C1 segment of cervical spinal cord (tissue), 14 donors: ENCODE measurements around the gene APOB.
A peak's percentile ranks its signal among the peaks of the same experiment; 100 is the strongest.

Experiments
- DNase-seq, 14 donors: peaks; one replicate each; lab custom pipeline; 2025; lab: John Stamatoyannopoulos, UW

Gene APOB

GRCh38 chr2:21046506-21046905 lies 2.6 kb upstream of the APOB start:
- DNase-seq: no peak

DNA sequence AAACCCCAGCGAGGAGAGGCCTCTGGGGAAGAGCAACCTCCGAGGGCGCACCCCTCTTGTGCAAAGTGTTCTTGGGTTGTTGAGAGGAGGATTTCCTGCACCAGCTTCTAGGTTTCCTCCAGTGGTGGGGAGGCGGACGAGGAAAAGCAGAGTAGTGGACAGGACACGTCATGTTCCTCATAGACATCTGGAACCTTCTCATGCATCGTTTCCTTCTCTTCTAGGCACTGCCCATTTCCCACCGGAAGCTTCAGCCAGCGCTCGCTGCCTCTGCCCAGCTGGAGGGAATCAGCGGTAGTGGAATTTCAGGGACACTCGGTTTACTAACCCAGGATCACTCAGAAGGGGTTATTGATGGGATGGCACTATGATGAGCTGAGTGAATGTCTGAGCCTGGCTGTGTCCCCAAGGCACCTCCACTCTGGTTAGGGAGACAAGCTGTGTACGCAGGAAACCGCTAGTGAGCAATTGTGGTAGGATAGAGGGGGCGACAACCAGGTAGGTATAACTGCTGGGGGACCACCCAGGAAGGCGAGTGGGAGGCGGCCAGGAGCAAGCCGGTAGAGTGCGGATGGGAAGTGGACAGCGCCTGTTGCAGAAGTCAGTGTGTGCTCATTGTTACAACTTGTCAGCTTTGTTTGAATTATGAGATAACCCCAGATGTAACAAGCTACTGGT lies 960 bp upstream of the APOB start:
- no peak for DNase-seq

GRCh38 chr2:21042958-21043743 lies 722 bp downstream of the APOB start:
- peak in 11 of 14 donors; percentile 11 to 60 (median 25) for DNase-seq

GRCh38 chr2:21042708-21042957 lies 1.2 kb downstream of the APOB start:
- no peak for DNase-seq

DNA sequence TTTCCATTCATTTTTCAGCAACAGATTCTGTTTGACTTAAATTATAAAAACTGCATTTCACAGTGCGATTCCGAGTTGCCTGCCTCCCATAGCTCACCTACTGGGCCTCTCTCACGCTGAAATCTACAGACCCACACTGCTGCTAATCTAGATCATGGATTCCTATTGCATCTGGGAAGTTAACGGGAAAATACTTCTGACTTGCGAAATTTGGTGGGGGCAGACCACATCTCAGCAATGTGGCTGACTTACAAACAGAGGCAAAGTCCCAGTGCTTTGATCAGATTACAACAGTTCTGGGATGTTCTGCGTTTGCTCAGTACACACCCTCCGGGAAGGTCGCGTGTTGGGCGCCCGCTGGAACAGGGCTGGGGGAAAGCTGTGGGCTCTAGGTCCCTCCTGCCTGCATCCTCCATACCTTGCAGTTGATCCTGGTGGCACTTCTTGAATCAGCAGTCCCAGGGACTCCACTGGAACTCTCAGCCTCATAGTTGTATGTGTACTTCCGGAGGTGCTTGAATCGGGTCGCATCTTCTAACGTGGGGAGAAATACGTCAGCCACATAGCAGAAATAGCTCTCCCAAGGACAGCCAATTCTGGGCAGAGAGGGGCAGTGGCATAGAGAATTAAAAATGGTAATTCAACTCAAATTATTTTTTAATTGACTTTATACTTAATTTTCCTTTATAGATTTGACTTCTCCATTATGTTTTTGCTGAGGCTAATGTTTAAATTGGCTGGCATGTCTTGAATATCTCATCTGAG lies 1.7 kb downstream of the APOB start:
- DNase-seq: no peak

- no peak for DNase-seq
These were observed 2.4 kb downstream of the APOB start for GRCh38 chr2:21041462-21041861.

DNA sequence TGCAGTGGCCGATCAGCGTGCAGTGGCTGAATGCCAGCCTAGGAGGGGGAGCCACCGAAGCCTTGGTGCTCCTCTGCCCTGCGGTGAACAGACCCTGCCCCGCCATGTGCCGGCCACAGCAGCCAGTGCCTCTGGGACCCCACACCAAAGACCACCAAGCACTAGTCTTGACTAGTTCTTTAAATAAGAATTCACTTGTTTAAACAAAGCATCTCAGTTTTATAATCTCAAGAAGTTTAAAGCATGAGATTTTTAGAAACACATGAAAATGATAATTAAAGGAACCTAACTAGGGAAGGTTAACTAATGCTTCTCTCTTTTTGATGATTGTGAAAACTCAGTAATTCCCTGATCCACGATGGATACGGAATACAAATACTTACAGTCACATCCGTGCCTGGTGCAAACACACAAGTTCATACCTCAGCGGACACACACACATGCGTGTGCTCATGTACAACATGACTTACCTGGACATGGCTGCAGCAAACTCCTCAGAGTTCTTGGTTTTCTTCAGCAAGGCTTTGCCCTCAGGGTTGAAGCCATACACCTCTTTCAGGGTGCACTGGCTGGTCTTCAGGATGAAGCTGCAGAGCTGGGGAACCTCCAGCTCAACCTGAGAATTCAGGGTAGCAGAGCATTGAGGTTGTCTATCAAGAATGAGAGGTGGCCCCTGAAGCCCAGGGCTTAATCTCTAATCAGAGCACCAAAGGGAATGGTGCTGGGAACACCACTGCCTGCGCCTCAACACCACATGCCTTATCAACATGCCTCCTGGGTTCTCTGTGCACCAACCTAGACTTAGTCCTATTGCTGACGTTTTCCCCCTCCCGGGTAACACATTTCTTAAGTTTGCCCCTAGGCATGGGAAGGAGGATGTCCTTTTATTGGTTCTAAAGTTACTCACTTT lies 3.1 kb downstream of the APOB start:
- DNase-seq: no peak

DNA sequence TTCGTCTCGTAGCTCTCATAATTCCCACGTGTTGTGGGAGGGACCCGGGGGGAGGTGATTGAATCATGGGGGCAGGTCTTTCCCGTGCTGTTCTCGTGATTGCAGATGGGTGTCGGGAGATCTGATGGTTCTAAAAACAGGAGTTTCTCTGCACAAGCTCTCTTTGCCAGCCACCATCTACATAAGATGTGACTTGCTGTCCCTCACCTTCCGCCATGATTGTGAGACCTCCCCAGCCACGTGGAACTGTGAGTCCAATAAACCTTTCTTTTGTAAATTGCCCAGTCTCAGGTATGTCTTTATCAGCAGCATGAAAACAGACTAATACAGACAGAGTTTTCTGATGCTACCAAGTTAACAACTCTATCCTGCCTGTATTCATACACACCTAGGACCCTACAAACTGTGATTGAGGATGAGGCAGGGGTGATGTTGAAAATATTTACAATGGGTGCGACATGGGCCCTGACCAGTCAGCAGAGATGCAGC lies 3.9 kb downstream of the APOB start:
- no peak for DNase-seq

- DNase-seq: no peak
These were observed 4.8 kb downstream of the APOB start for GRCh38 chr2:21039080-21039556.

GRCh38 chr2:21038403-21039073 lies 5.3 kb downstream of the APOB start:
- no peak for DNase-seq

DNA sequence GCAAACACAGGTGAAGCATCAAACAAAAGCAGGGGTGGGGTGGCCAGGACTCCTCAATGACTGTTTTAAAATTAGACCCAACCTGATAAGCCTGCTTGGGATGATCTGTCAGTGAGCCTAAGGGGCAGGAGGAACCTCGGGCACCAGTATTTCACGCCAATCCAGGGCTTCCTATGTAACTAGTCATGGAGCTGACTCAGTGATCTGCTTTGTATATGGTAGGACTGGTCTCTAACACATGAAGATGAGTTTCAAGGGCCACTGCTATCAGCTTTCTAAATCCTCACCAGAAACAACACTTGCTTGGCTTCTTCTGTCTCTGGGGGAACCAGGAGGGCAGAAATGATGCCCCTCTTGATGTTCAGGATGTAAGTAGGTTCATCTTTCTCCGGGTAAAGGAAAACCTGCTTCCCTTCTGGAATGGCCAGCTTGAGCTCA lies 6.2 kb downstream of the APOB start:
- no peak for DNase-seq

GRCh38 chr2:21036708-21037670 lies 6.9 kb downstream of the APOB start:
- DNase-seq: no peak

- no peak for DNase-seq
These were observed 7.7 kb downstream of the APOB start for GRCh38 chr2:21035974-21036707.

- DNase-seq: no peak
These were observed 8.4 kb downstream of the APOB start for GRCh38 chr2:21035282-21035973.

DNA sequence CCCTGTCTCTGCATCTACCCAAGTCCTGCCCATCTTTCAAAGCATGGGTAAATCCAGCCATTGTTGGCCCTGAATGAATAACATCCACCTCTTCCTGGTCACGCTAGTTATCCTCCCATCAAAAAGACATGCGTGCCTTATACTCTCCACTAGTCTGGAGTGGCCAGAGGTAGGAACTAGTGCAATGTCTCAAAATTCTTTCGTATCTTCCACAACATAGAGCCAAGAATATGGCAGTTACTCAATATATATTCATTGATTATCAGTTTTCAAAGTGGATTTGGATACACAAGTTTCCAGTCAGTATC lies 8.9 kb downstream of the APOB start:
- no peak for DNase-seq

DNA sequence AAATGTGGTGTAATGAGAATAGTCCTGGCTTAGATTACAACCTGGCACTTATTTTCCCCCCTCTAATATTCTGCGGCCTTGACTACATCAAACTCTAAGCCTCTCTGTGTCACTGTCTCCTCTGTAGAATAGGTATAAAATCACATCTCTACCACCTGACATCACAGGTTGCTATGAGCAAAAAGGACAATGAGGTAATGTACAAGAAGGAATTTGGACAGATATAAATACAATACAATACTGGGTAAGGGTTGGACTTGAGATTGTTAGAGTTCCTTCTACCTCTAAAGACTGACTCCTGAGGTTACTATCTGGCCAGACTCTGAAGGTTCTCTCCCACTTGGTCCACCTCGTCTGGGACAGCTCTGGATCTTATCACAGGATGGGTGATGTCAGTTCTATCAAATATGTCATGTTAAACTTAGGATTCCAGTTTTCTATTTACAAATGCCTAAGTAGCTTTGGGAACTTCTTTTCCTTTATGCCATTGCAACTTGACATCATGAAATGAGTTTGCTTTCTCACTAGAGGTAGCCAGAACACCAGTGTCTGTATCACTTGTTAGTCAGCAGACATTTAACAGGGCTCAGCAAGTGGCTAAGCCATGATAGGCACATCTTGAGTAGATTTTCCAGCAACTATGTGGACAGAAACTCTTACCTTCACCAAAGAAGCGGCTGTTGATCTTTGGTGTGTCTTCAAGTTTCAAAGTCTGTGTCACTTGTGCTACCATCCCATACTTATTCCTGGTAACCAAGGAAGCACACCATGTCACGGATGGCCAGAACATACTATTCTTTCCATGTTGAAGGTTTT lies 9.5 kb downstream of the APOB start:
- no peak for DNase-seq
